Measurements from ENCODE around the gene SV2C. TPM values are rescaled to one million over a fixed set of nuclear protein-coding genes. Genes with fewer than 3 reads are reported as not detected.
"Not testable (repeated sequence)": the region's sequence is repeated elsewhere in the genome, so short reads cannot be mapped to it uniquely, and the experiment has no call there.

The SV2C gene
- total RNA-seq, 1 donor from 2014 or later: 0.18 TPM

DNA sequence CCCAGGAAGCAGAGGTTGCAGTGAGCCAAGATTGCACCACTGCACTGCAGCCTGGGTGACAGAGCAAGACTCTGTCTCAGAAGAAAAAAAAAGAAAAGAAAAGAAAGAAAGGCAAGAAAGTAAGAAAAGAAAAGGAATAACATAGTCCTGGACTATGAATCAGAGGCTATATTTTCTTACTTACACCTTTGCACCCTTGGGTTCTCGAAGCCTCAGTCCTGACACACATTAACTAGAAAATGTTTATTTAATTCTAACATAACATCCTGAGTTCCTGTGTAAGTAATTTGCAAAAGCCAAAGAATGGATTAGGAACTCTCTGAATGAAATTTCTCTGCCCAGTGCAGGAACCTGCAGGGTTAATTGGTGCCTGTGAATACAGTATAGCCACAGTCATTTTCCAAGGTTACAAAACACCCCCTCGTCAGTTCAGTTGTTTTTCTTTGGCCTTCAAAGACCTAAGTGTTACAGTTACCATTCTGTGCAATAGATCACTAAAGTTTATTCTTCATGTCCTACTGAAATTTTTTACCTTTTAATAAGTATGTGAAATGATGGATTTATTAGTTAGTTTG lies 147.6 kb downstream of the SV2C start:
- Mint-ChIP-seq H3K9me3 (no peaks in the 10 kb centered on the region), H3K4me3 (no peak overlapping the region), H3K36me3 (no peaks in the 10 kb centered on the region), H3K4me1 (no peaks in the 10 kb centered on the region), H3K27ac (no peak overlapping the region), H3K27me3 (ENCODE audit: low read depth) (peaks cover 6% of the 10 kb centered on the region)
- no peak for DNase-seq (ENCODE audit: low spot score in 2 of 2, unreplicated experiment in 2 of 2)
- TF ChIP-seq CTCF (IDR thresholded peaks at IDR 0.05; ENCODE audit: unreplicated experiment): no peak

GRCh38 chr5:76234665-76235064 lies 151.5 kb downstream of the SV2C start:
- Mint-ChIP-seq H3K27me3 (ENCODE audit: low read depth) (peaks cover 10% of the 10 kb centered on the region), H3K27ac (no peak overlapping the region), H3K9me3 (peaks cover 17% of the 10 kb centered on the region), H3K4me1 (no peaks in the 10 kb centered on the region), H3K36me3 (no peaks in the 10 kb centered on the region), H3K4me3 (no peak overlapping the region)
- DNase-seq (ENCODE audit: low spot score in 2 of 2, unreplicated experiment in 2 of 2): no peak
- TF ChIP-seq CTCF (IDR thresholded peaks at IDR 0.05; ENCODE audit: unreplicated experiment): no peak

GRCh38 chr5:76236684-76237083 lies 153.5 kb downstream of the SV2C start:
- TF ChIP-seq CTCF (IDR thresholded peaks at IDR 0.05; ENCODE audit: unreplicated experiment): no peak
- no peak overlapping the region for H3K4me3 Mint-ChIP-seq
- DNase-seq (ENCODE audit: low spot score in 2 of 2, unreplicated experiment in 2 of 2): no peak
- H3K27me3 Mint-ChIP-seq (ENCODE audit: low read depth): peaks cover 20% of the 10 kb centered on the region
- H3K36me3 Mint-ChIP-seq: no peaks in the 10 kb centered on the region
- no peak overlapping the region for H3K27ac Mint-ChIP-seq
- peaks cover 17% of the 10 kb centered on the region for H3K9me3 Mint-ChIP-seq
- no peaks in the 10 kb centered on the region for H3K4me1 Mint-ChIP-seq

- TF ChIP-seq CTCF (IDR thresholded peaks at IDR 0.05; ENCODE audit: unreplicated experiment): no peak
- DNase-seq (ENCODE audit: low spot score in 2 of 2, unreplicated experiment in 2 of 2): no peak
- no peak overlapping the region for H3K4me3 Mint-ChIP-seq
- no peaks in the 10 kb centered on the region for H3K36me3 Mint-ChIP-seq
- H3K27me3 Mint-ChIP-seq (ENCODE audit: low read depth): peaks cover 20% of the 10 kb centered on the region
- no peak overlapping the region for H3K27ac Mint-ChIP-seq
- H3K4me1 Mint-ChIP-seq: no peaks in the 10 kb centered on the region
- peaks cover 17% of the 10 kb centered on the region for H3K9me3 Mint-ChIP-seq
These were observed 157.2 kb downstream of the SV2C start for GRCh38 chr5:76240336-76240735.

DNA sequence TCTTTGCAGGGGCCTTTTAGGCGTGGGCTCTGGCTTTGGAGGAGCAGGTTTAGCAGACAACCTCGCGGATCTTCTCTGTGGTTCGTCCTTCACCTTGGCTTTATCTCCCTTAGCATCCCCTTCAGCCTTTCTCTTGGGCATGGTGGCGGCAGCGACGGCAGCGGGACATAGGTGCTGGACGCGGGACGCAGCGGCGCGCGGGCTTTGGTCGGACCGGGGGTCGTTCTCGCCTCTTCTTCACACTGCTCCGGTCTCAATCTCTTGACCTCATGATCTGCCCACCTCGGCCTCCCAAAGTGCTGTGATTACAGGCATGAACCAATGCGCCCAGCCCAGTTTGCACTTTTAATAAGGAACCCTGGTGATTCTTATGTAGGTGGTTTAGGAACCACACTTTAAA lies 159.0 kb downstream of the SV2C start:
- Mint-ChIP-seq H3K27me3 (ENCODE audit: low read depth) (peaks cover 20% of the 10 kb centered on the region), H3K9me3 (peaks cover 13% of the 10 kb centered on the region)
- H3K36me3 Mint-ChIP-seq; H3K4me1 Mint-ChIP-seq; DNase-seq (ENCODE audit: low spot score in 2 of 2, unreplicated experiment in 2 of 2); H3K4me3 Mint-ChIP-seq; H3K27ac Mint-ChIP-seq: not testable (repeated sequence)

DNA sequence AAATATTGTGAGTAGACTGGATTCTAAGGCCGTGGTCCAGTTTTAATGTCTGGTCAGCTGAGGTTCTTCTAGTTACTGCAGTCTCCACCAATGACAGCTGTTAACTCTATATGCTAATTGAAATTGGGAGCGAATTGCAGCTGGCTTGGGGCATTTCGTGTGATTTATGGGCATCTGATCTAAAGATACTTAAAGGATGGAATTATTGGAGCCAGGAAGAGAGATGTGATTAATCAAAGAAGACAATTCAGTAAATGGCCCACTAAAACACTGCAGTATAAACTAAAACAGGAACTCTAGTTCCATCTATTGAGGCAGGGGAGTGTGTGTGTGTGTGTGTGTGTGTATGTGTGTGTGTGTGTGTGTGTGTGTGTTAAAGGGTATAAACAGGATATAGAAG lies 162.4 kb downstream of the SV2C start:
- no peak for TF ChIP-seq CTCF (IDR thresholded peaks at IDR 0.05; ENCODE audit: unreplicated experiment)
- H3K36me3 Mint-ChIP-seq: no peaks in the 10 kb centered on the region
- no peak overlapping the region for H3K27ac Mint-ChIP-seq

More for the DNA sequence above, 162.4 kb downstream of the SV2C start:
- Mint-ChIP-seq H3K27me3 (ENCODE audit: low read depth) (peaks cover 9% of the 10 kb centered on the region), H3K9me3 (no peaks in the 10 kb centered on the region), H3K4me3 (no peak overlapping the region), H3K4me1 (no peaks in the 10 kb centered on the region)
- DNase-seq (ENCODE audit: low spot score in 2 of 2, unreplicated experiment in 2 of 2): no peak
